A673 (cell line): Measurements from ENCODE around the gene CNIH2. TPM values are rescaled to one million over a fixed set of nuclear protein-coding genes. Genes with fewer than 3 reads are reported as not detected.

ENCODE experiments used
- BruUV-seq: library from RNA; stranded (reverse); fragments of 400-500 nt; replicated peaks from 2 replicates; lab custom pipeline; 2021; lab: Mats Ljungman, UMichigan
- CTCF ChIA-PET: fragments of 300-600 bp; sonication (Branson Sonifier 250); formaldehyde crosslinking; loops from one replicate; lab custom pipeline; 2022; ENCODE audit warnings: antibody characterized with exemption; lab: Charles Lee
- POLR2A ChIA-PET: fragments of 300-600 bp; sonication (Branson Sonifier 250); formaldehyde crosslinking; loops from one replicate; lab custom pipeline; 2022; ENCODE audit warnings: antibody characterized with exemption; ENCODE audit not compliant: low non-redundant PET; lab: Charles Lee
- DNase-seq: peaks from one replicate; pipeline ENCODE4 v3.0.0-alpha.2; 2015; ENCODE audit warnings: low spot score
- H3K27ac ChIP-seq: fragments of 200-600 bp; sonication (generic); 2 replicates; pipeline ENCODE4 v1.5.1; 2016; ENCODE audit warnings: mixed run types, low read depth, mild to moderate bottlenecking, mixed read lengths, antibody characterized with exemption, low read length; ENCODE audit not compliant: poor library complexity, severe bottlenecking
- H3K27me3 ChIP-seq: fragments of 200-600 bp; sonication (generic); replicated peaks from 2 replicates; pipeline ENCODE4 v1.6.1; 2017; ENCODE audit warnings: mixed run types, low read depth, mild to moderate bottlenecking, mixed read lengths, antibody characterized with exemption, low read length; ENCODE audit not compliant: insufficient read depth, poor library complexity
- H3K36me3 ChIP-seq: fragments of 200-600 bp; sonication (generic); 2 replicates; pipeline ENCODE4 v1.6.1; 2016; ENCODE audit warnings: mixed run types, mild to moderate bottlenecking, mixed read lengths, antibody characterized with exemption, low read length; ENCODE audit not compliant: insufficient read depth, poor library complexity, severe bottlenecking
- H3K4me1 ChIP-seq: fragments of 200-600 bp; sonication (generic); 2 replicates; pipeline ENCODE4 v1.6.1; 2017; ENCODE audit warnings: mixed run types, mild to moderate bottlenecking, mixed read lengths, antibody characterized with exemption, low read length; ENCODE audit not compliant: insufficient read depth, poor library complexity, severe bottlenecking
- H3K4me3 ChIP-seq: fragments of 200-600 bp; sonication (generic); 2 replicates; pipeline ENCODE4 v1.5.1; 2016; ENCODE audit warnings: low read depth, mixed run types, mild to moderate bottlenecking, mixed read lengths, low read length; ENCODE audit not compliant: poor library complexity, severe bottlenecking
- H3K9me3 ChIP-seq: fragments of 200-600 bp; sonication (generic); 2 replicates; pipeline ENCODE4 v1.6.1; 2016; ENCODE audit warnings: mixed run types, low read depth, mild to moderate bottlenecking, mixed read lengths, antibody characterized with exemption, low read length; ENCODE audit not compliant: poor library complexity, severe bottlenecking
- EZH2 ChIP-seq: fragments of 200-600 bp; sonication (generic); IDR thresholded peaks from 2 replicates; pipeline ENCODE4 v1.6.1; 2017; ENCODE audit warnings: borderline replicate concordance, low read depth, mild to moderate bottlenecking, mixed read lengths, antibody characterized with exemption, low read length; ENCODE audit not compliant: poor library complexity, severe bottlenecking
- intact Hi-C: fragments of 100-400 bp; cut with micrococcal nuclease; formaldehyde crosslinking; loops from one replicate; pipeline ENCODE4 v1.10.0; 2022; ENCODE audit not compliant: unreplicated experiment
- total RNA-seq: library from RNA; stranded (reverse); gene quantifications from 2 replicates; pipeline ENCODE4 v1.2.3, GENCODE V29; 2021
- TF ChIP-seq, protein P1 (sequence below): fragments of 300-800, 200-600 bp; sonication (generic); conservative IDR thresholded peaks from 2 replicates; pipeline ENCODE4 v1.5.1; 2017; ENCODE audit warnings: low read depth, mild to moderate bottlenecking, antibody characterized with exemption, low read length, moderate library complexity, mixed read lengths

CNIH2 gene
- total RNA-seq, 1 experiment from 2014 or later = 13.7 TPM

DNA sequence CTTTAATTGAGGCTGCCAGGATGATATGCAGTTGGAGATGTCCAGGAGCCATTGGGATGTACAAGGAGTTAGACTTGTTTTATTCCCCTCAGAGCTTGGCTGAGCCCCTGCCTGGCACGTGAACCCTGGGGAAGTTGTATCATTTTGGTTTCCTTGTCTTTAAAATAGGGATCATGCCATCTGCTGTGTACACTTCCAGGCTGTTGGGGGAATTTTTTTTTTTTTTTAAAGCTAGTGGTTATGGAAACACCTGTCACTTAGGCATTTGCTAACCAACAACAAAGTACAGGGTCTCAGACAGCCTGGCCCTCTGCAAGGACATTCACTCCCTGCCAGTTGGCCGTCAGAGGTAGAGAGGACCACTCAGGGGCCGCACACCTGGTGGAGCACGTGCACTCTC is 18.0 kb upstream of the CNIH2 start:
- POLR2A ChIA-PET = no interaction called here
- BruUV-seq = no TSS peak
- Histone ChIP-seq H3K4me3 (no peak overlapping the region), H3K36me3 (peaks cover 44% of the 10 kb centered on the region), H3K4me1 (peaks cover 12% of the 10 kb centered on the region), H3K9me3 (no peaks in the 10 kb centered on the region), H3K27me3 (no peaks in the 10 kb centered on the region), H3K27ac (no peak overlapping the region)
- no peak for TF ChIP-seq EZH2
- TF ChIP-seq, protein P1, sequence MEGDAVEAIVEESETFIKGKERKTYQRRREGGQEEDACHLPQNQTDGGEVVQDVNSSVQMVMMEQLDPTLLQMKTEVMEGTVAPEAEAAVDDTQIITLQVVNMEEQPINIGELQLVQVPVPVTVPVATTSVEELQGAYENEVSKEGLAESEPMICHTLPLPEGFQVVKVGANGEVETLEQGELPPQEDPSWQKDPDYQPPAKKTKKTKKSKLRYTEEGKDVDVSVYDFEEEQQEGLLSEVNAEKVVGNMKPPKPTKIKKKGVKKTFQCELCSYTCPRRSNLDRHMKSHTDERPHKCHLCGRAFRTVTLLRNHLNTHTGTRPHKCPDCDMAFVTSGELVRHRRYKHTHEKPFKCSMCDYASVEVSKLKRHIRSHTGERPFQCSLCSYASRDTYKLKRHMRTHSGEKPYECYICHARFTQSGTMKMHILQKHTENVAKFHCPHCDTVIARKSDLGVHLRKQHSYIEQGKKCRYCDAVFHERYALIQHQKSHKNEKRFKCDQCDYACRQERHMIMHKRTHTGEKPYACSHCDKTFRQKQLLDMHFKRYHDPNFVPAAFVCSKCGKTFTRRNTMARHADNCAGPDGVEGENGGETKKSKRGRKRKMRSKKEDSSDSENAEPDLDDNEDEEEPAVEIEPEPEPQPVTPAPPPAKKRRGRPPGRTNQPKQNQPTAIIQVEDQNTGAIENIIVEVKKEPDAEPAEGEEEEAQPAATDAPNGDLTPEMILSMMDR = no peak
- DNase-seq = no peak
- CTCF ChIA-PET = interaction anchor here (0.6 to 1.0 kb wide), 2 partner anchors 20 to 1210 kb away, joined by 3 to 5 read pairs; no protein-coding TSS in a partner anchor
- intact Hi-C loops = no loop called here

DNA sequence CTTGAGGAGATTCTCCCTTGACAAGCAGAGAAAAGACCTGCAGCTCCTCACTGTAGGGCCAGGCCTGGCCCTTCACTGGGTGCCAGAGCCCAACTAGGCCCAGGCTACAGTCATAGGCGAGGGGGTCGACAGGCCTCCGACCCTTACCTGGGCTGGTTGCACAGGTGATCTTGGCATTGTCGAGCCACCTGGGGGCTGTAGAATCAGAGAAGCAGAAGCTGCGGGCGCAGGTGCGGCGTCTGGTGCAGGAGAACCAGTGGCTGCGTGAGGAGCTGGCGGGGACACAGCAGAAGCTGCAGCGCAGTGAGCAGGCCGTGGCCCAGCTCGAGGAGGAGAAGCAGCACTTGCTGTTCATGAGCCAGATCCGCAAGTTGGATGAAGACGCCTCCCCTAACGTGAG is 16.4 kb upstream of the CNIH2 start:
- POLR2A ChIA-PET = no interaction called here
- TF ChIP-seq, protein P1 = no peak
- no peak for TF ChIP-seq EZH2
- no TSS peak for BruUV-seq
- CTCF ChIA-PET = interaction anchor here (0.6 kb wide), 1 partner anchor 19 kb away, joined by 3 read pairs; no protein-coding TSS in a partner anchor
- Histone ChIP-seq H3K27ac (no peak overlapping the region), H3K4me3 (no peak overlapping the region), H3K4me1 (peaks cover 11% of the 10 kb centered on the region), H3K27me3 (no peaks in the 10 kb centered on the region), H3K9me3 (no peaks in the 10 kb centered on the region), H3K36me3 (peaks cover 55% of the 10 kb centered on the region)
- DNase-seq = no peak
- intact Hi-C loops = no loop called here

DNA sequence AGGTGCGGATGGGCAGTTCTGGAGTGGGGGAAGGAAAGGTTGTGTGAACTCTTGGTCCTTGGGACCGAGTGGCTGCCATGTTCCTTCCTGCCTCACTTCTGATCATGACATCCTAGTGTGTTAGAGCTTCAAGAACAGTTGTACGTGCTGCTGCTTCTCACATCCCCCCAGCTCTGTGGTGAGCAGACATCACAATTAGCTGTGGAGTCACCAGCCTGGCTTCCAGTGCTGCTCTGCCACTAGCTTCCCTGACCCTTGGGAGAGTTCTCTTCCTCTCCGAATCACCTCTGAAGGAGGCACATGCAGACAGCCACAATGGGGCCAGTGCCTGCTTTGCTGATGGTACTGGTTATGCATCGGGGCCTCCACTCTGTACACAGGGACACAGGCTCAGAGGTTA is 15.8 kb upstream of the CNIH2 start:
- POLR2A ChIA-PET = no interaction called here
- Histone ChIP-seq H3K27ac (no peak overlapping the region), H3K9me3 (no peaks in the 10 kb centered on the region), H3K4me3 (no peak overlapping the region), H3K4me1 (peaks cover 12% of the 10 kb centered on the region), H3K36me3 (peaks cover 57% of the 10 kb centered on the region), H3K27me3 (no peaks in the 10 kb centered on the region)
- DNase-seq = no peak
- CTCF ChIA-PET = no interaction called here
- no peak for TF ChIP-seq EZH2
- TF ChIP-seq, protein P1 = no peak
- intact Hi-C loops = no loop called here
- no TSS peak for BruUV-seq
